Astrocyte of the spinal cord (primary cell): ENCODE measurements around the gene NDUFAB1.
A peak's percentile ranks its signal among the peaks of the same experiment; 100 is the strongest.
"Not testable (repeated sequence)": the region's sequence is repeated elsewhere in the genome, so short reads cannot be mapped to it uniquely, and the experiment has no call there.

Source experiments
- DNase-seq: peaks from one replicate; pipeline ENCODE4 v3.0.0; 2011; ENCODE audit warnings: low read depth, low spot score
- H3K4me3 ChIP-seq: 2 replicates; pipeline ENCODE4 v1.5.1; 2011; ENCODE audit warnings: low read depth, mild to moderate bottlenecking, low read length, moderate library complexity
- in situ Hi-C: cut with HindIII; loops from 2 replicates; pipeline ENCODE4 v1.10.0; 2017; ENCODE audit warnings: low sequenced_read_pairs
- TF ChIP-seq, protein P1 (sequence below): IDR thresholded peaks from 2 replicates; pipeline ENCODE4 v1.5.1; 2012; ENCODE audit warnings: low read depth, mild to moderate bottlenecking, low read length, inconsistent platforms

NDUFAB1 gene

DNA sequence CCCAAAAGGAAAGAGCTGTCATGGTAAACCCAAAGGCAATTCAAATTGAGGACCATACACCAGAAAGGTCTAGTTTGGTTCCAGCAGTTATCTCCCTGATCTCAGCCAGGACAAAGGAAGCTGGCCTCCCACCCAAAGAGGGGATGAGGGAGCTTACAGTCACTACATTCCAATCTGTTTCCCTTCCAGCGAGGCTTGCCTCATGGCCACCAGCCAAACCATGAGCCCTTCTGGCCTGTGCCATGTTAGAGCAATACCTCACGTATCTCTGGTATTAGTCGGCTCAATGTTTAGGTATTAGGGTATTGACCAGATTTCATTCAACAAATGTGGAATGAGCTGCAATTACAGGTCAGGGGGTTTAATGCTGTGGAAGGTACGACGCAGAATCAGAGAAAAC lies 8.4 kb downstream of the NDUFAB1 start:
- DNase-seq: peak; percentile 85
- no peak overlapping the region for H3K4me3 ChIP-seq
- TF ChIP-seq, protein P1, sequence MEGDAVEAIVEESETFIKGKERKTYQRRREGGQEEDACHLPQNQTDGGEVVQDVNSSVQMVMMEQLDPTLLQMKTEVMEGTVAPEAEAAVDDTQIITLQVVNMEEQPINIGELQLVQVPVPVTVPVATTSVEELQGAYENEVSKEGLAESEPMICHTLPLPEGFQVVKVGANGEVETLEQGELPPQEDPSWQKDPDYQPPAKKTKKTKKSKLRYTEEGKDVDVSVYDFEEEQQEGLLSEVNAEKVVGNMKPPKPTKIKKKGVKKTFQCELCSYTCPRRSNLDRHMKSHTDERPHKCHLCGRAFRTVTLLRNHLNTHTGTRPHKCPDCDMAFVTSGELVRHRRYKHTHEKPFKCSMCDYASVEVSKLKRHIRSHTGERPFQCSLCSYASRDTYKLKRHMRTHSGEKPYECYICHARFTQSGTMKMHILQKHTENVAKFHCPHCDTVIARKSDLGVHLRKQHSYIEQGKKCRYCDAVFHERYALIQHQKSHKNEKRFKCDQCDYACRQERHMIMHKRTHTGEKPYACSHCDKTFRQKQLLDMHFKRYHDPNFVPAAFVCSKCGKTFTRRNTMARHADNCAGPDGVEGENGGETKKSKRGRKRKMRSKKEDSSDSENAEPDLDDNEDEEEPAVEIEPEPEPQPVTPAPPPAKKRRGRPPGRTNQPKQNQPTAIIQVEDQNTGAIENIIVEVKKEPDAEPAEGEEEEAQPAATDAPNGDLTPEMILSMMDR: no peak
- in situ Hi-C loops: no loop called here

DNA sequence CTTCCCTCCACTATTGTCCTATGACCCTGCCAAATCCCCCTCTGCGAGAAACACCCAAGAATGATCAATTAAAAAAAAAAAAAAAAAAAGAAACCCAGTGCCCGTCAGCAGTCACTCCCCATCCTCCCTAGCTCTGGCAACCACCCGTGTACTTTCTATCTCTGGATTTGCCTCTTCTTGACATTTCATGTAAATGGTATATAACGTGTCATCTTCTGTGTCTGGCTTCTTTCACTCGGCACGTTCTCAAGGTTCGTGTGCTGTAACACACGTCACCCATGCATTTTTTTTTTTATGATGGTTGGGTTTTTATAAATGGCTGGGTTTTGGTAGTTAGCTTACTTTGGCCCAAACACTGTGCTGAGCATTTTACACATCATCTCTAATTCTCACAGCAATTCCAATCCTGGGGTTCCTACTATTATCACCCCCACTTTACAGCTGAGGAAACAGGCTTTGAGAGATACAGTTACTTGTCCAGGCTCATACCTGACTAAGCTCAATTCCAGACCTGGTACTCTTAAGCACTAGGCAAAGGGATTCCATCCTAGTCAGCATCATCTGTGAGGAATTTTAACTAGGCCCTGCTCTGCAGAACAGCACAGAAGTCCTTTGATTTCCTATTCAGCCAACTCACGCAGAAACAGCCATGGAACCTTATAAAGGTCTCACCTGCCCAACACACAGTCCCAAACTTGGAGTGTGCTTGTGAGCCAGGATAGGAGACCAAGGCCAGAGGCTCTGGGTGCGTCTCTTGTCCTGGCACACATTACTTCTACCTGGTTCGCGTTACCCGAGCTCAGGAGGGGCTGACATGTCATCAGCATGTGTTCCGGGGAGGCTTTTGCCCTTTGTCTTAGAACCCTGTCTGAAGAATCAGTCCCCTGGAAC lies 11.7 kb downstream of the NDUFAB1 start:
- no peak overlapping the region for H3K4me3 ChIP-seq
- in situ Hi-C loops: no loop called here
- TF ChIP-seq, protein P1: no peak
- DNase-seq: no peak

GRCh38 chr16:23583271-23583670 lies 12.8 kb downstream of the NDUFAB1 start:
- DNase-seq, in situ Hi-C loops, H3K4me3 ChIP-seq: not testable (repeated sequence)

- in situ Hi-C loops: no loop called here
- no peak for DNase-seq
- TF ChIP-seq, protein P1: no peak
- H3K4me3 ChIP-seq: no peak overlapping the region
Observed at GRCh38 chr16:23581764-23582163, 14.4 kb downstream of the NDUFAB1 start.

DNA sequence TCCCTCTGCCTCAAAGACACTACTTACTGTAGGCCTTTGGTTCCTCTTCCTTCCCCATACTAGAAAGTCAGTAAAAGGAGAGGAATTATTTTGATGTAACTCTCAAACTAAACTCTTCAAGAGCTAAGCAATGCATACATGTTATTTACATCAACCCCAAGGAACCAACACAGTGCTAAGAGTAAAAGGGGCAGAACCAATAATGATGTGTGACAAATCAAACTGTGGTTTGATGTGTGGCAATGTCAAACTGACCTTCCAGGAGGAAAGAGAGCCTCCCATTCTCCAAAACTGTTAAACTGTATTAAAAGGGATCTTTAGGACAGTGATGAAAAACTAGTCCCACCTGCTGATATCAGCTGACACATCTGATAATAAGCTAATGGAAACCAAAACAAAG lies 15.7 kb downstream of the NDUFAB1 start:
- no peak for DNase-seq
- in situ Hi-C loops: no loop called here
- TF ChIP-seq, protein P1: no peak
- no peak overlapping the region for H3K4me3 ChIP-seq

DNA sequence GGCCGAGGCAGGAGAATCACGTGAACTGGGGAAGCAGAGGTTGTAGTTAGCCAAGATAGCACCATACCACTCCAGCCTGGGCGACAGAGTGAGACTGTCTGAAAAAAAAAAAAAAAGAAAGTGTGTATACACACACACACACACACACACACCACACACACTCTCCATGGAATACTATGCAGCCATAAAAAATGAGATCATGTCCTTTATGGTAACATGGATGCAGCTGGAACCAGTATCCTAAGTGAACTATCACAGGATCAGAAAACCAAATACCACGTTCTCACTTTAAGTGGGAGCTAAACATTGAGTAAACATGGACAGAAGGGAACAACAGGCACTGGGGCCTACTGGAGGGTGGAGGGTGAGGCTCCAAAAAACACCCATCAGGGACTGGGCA lies 16.7 kb downstream of the NDUFAB1 start:
- TF ChIP-seq, protein P1: no peak
- DNase-seq: no peak
- in situ Hi-C loops: no loop called here
- H3K4me3 ChIP-seq: no peak overlapping the region

DNA sequence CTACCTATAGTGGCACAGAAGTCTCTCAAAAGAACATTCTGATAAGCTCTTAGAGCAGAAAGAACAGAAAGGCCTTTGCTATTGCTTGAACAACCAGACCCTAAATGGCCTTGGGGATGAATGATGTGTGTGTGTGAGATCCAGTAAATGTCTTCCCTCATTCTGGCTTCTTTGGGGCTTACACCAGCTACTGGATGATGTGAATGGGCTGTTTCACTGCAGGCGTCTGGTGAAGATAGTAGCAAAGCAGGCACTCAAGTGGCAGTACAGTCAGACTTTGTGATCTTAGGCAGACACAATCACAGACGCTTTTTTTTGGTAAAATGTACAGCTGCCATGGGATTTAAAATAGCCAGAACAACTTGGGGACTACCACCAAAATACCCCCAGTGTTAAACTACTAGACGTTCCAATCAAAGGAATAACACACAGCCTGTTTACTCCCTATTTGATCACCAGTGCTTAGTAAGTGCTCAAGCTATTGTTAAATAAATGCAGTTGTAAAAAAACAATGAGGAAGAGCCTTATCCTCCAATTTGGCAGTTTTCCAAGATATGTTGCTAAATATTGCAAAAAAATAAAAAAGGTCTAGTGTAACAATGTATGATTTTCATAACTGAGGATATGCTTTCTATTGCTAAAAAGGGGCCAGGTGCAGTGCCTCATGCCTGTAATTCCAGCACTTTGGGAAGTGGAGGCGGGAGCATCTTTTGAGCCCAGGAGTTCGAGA lies 17.9 kb downstream of the NDUFAB1 start:
- DNase-seq: no peak
- in situ Hi-C loops: no loop called here
- TF ChIP-seq, protein P1: no peak
- no peak overlapping the region for H3K4me3 ChIP-seq
